SK-N-SH (cell line): ENCODE data around the gene TMEM212. TPM values are rescaled to one million over a fixed set of nuclear protein-coding genes. Genes with fewer than 3 reads are reported as not detected.

ENCODE experiments used
- CTCF ChIA-PET: fragments of 300-600, 350-600 bp; formaldehyde crosslinking; extraction: SDS; loops from one replicate; lab custom pipeline; 2021; lab: Yijun Ruan, JAX
- POLR2A ChIA-PET: fragments of 350-600 bp; sonication (Branson Sonifier 250); formaldehyde crosslinking; extraction: SDS; loops from one replicate; lab custom pipeline; 2020; ENCODE audit warnings: antibody characterized with exemption, inconsistent platforms; lab: Yijun Ruan, JAX
- DNase-seq: peaks from one replicate; pipeline ENCODE4 v3.0.0; 2012
- H2AFZ ChIP-seq: fragments of 200-600 bp; sonication (generic); 2 replicates; pipeline ENCODE4 v1.8.1; 2016; ENCODE audit warnings: antibody characterized with exemption, mild to moderate bottlenecking, low read depth
- H3F3A ChIP-seq: fragments of 200-600 bp; sonication (generic); replicated peaks from 2 replicates; pipeline ENCODE3; 2016; ENCODE audit warnings: antibody characterized with exemption, mild to moderate bottlenecking; ENCODE audit not compliant: insufficient read depth
- H3K27ac ChIP-seq, 2 experiments: fragments of 200-500 bp in 1 of 2; fragments of 200-600 bp in 1 of 2; sonication (Bioruptor generic) in 1 of 2; sonication (generic), shearing (Covaris generic) in 1 of 2; 2 replicates each; pipeline versions ENCODE4 v1.5.1 to v1.6.1; 2014 to 2016; ENCODE audit warnings: low read depth in 2 of 2, inconsistent platforms in 1 of 2, low read length in 1 of 2, mild to moderate bottlenecking in 1 of 2, mixed read lengths in 1 of 2
- H3K27me3 ChIP-seq: fragments of 200-600 bp; sonication (generic), shearing (Covaris generic); 2 replicates; pipeline ENCODE4 v1.6.1; 2016; ENCODE audit warnings: mixed run types; ENCODE audit not compliant: insufficient read depth
- H3K36me3 ChIP-seq, 2 experiments: fragments of 200-500 bp in 1 of 2; fragments of 200-600 bp in 1 of 2; sonication (Bioruptor generic) in 1 of 2; sonication (generic) in 1 of 2; replicated peaks in 1 of 2; 2 replicates each; pipeline versions ENCODE3 to v1.5.1; 2014 to 2016; ENCODE audit warnings: low read length in 1 of 2, mild to moderate bottlenecking in 1 of 2; ENCODE audit not compliant: insufficient read depth in 2 of 2, control insufficient read depth in 1 of 2
- H3K4me1 ChIP-seq, 2 experiments: fragments of 200-500 bp in 1 of 2; fragments of 200-600 bp in 1 of 2; sonication (Bioruptor generic) in 1 of 2; sonication (generic), shearing (Covaris generic) in 1 of 2; 2 replicates each; pipeline versions ENCODE4 v1.5.1 to v1.6.1; 2014 to 2016; ENCODE audit warnings: low read depth in 1 of 2, low read length in 1 of 2, mixed run types in 1 of 2; ENCODE audit not compliant: insufficient read depth in 2 of 2, control insufficient read depth in 1 of 2
- H3K4me2 ChIP-seq: fragments of 200-600 bp; sonication (generic), shearing (Covaris generic); 2 replicates; pipeline ENCODE4 v1.6.1; 2017; ENCODE audit warnings: mixed run types
- H3K4me3 ChIP-seq, 2 experiments: fragments of 200-500 bp in 1 of 2; fragments of 200-600 bp in 1 of 2; sonication (Bioruptor generic) in 1 of 2; sonication (generic), shearing (Covaris generic) in 1 of 2; 2 replicates each; pipeline versions ENCODE4 v1.5.1 to v1.8.1; 2014 to 2016; ENCODE audit warnings: low read depth in 2 of 2, inconsistent platforms in 1 of 2, low read length in 1 of 2, mild to moderate bottlenecking in 1 of 2, mixed read lengths in 1 of 2, moderate library complexity in 1 of 2
- H3K79me2 ChIP-seq: fragments of 200-600 bp; sonication (generic); 2 replicates; pipeline ENCODE4 v1.8.1; 2017; ENCODE audit warnings: mild to moderate bottlenecking; ENCODE audit not compliant: insufficient read depth
- H3K9ac ChIP-seq: fragments of 200-600 bp; sonication (generic); 2 replicates; pipeline ENCODE4 v1.6.1; 2017; ENCODE audit warnings: mixed run types
- H3K9me2 ChIP-seq: fragments of 200-600 bp; sonication (generic); 2 replicates; pipeline ENCODE4 v1.6.1; 2017; ENCODE audit warnings: mixed run types
- H3K9me3 ChIP-seq: fragments of 200-600 bp; sonication (generic); 2 replicates; pipeline ENCODE4 v1.6.1; 2017; ENCODE audit warnings: mixed run types, mild to moderate bottlenecking, moderate library complexity
- H4K20me1 ChIP-seq: fragments of 200-600 bp; sonication (generic); 2 replicates; pipeline ENCODE4 v1.6.1; 2017; ENCODE audit warnings: mild to moderate bottlenecking, mixed run types; ENCODE audit not compliant: insufficient read depth
- EP300 ChIP-seq, 2 experiments: IDR thresholded peaks; 2 replicates each; pipeline versions ENCODE4 v1.4.0 to v1.6.1; 2012; ENCODE audit warnings: borderline replicate concordance in 1 of 2, low read depth in 1 of 2, low read length in 1 of 2
- EZH2phosphoT487 ChIP-seq: fragments of 200-600 bp; sonication (generic); IDR thresholded peaks from 2 replicates; pipeline ENCODE4 v1.6.1; 2017; ENCODE audit warnings: low read depth, mixed run types, mild to moderate bottlenecking, antibody characterized with exemption, moderate library complexity, borderline replicate concordance
- FOSL2 ChIP-seq: IDR thresholded peaks from 2 replicates; pipeline ENCODE4 v1.4.0; 2012; ENCODE audit warnings: low read depth, mild to moderate bottlenecking, moderate library complexity, borderline replicate concordance
- FOXJ3 ChIP-seq: sonication (generic); formaldehyde crosslinking; IDR thresholded peaks from 2 replicates; pipeline ENCODE4 v1.5.1; 2020; ENCODE audit warnings: mild to moderate bottlenecking, missing genetic modification reagents
- JUND ChIP-seq: IDR thresholded peaks from 2 replicates; pipeline ENCODE4 v1.4.0; 2012
- PBX3 ChIP-seq: IDR thresholded peaks from 2 replicates; pipeline ENCODE4; 2012
- RAD21 ChIP-seq: IDR thresholded peaks from 2 replicates; pipeline ENCODE4 v1.6.1; 2012; ENCODE audit warnings: mild to moderate bottlenecking, low read length
- TAF1 ChIP-seq: IDR thresholded peaks from 2 replicates; pipeline ENCODE4 v1.6.1; 2012; ENCODE audit warnings: low read depth, mild to moderate bottlenecking, low read length, moderate library complexity, borderline replicate concordance
- TEAD4 ChIP-seq: IDR thresholded peaks from 2 replicates; pipeline ENCODE4 v1.4.0; 2012; ENCODE audit warnings: mild to moderate bottlenecking, borderline replicate concordance; ENCODE audit not compliant: insufficient read depth
- USF2 ChIP-seq: fragments of 150-350 bp; IDR thresholded peaks from 2 replicates; pipeline ENCODE4 v1.6.1; 2017; ENCODE audit warnings: antibody characterized with exemption, low read length, low read depth, borderline replicate concordance
- YY1 ChIP-seq: IDR thresholded peaks from 2 replicates; pipeline ENCODE4 v1.4.0; 2012; ENCODE audit warnings: low read depth, mild to moderate bottlenecking
- WGBS: methylation state at CpG from one replicate; pipeline ENCODE4 v1.1.6; 2017; ENCODE audit warnings: low lambda C conversion rate; 5-methylcytosine and 5-hydroxymethylcytosine counted together
- polyA plus RNA-seq, 3 experiments: library from polyadenylated mRNA; depleted of rRNA; stranded (reverse); fragments of >200 nt; gene quantifications; 2 replicates each; pipeline ENCODE4 v1.2.3, GENCODE V29; 2012
- TF ChIP-seq, protein P1 (sequence below): IDR thresholded peaks from 2 replicates; pipeline ENCODE4 v1.4.0; 2012; ENCODE audit warnings: low read depth, borderline replicate concordance
- TF ChIP-seq, protein P2 (sequence below): IDR thresholded peaks from 2 replicates; pipeline ENCODE4 v1.6.1; 2012; ENCODE audit warnings: mild to moderate bottlenecking, low read depth, low read length, moderate library complexity
- TF ChIP-seq, protein P3 (sequence below): fragments of 150-350 bp; IDR thresholded peaks from 2 replicates; pipeline ENCODE4 v1.6.1; 2016; ENCODE audit warnings: mild to moderate bottlenecking, low read depth, low read length

Gene TMEM212
- polyA plus RNA-seq, 1 of the 3 experiments (the other 2 are of a cell fraction), result not detected

DNA sequence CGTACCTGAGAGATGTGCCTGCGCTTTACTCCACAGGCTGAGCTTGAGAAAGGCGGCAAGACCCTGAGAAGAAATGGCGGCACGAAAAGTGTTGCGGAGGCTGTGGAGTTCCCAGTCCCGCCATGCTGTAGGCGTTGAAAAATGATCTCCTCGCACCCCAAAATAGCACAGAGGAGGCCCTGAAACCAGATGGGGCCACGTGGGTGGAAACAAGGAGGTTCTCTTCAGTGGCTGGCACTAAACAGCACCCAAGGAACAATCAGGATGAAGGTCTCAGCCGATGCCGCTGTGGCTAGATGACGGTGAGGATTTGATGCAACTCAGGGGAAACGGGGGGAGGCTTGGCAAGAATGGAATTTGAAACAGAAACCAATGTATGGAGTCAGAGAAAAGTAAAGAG is 57.3 kb downstream of the TMEM212 start:
- no peaks in the 10 kb centered on the region for H4K20me1 ChIP-seq
- no peaks in the 10 kb centered on the region for H3K9me2 ChIP-seq
- CTCF ChIA-PET, result no interaction called here
- 91% methylated on average over 14 of the region's 14 CpGs for whole genome bisulfite sequencing
- no peaks in the 10 kb centered on the region for H3K36me3 ChIP-seq
- no peak for TF ChIP-seq JUND
- TF ChIP-seq, protein P1, sequence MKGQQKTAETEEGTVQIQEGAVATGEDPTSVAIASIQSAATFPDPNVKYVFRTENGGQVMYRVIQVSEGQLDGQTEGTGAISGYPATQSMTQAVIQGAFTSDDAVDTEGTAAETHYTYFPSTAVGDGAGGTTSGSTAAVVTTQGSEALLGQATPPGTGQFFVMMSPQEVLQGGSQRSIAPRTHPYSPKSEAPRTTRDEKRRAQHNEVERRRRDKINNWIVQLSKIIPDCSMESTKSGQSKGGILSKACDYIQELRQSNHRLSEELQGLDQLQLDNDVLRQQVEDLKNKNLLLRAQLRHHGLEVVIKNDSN, result no peak
- TF ChIP-seq EZH2phosphoT487, result no peak
- TF ChIP-seq, protein P2, sequence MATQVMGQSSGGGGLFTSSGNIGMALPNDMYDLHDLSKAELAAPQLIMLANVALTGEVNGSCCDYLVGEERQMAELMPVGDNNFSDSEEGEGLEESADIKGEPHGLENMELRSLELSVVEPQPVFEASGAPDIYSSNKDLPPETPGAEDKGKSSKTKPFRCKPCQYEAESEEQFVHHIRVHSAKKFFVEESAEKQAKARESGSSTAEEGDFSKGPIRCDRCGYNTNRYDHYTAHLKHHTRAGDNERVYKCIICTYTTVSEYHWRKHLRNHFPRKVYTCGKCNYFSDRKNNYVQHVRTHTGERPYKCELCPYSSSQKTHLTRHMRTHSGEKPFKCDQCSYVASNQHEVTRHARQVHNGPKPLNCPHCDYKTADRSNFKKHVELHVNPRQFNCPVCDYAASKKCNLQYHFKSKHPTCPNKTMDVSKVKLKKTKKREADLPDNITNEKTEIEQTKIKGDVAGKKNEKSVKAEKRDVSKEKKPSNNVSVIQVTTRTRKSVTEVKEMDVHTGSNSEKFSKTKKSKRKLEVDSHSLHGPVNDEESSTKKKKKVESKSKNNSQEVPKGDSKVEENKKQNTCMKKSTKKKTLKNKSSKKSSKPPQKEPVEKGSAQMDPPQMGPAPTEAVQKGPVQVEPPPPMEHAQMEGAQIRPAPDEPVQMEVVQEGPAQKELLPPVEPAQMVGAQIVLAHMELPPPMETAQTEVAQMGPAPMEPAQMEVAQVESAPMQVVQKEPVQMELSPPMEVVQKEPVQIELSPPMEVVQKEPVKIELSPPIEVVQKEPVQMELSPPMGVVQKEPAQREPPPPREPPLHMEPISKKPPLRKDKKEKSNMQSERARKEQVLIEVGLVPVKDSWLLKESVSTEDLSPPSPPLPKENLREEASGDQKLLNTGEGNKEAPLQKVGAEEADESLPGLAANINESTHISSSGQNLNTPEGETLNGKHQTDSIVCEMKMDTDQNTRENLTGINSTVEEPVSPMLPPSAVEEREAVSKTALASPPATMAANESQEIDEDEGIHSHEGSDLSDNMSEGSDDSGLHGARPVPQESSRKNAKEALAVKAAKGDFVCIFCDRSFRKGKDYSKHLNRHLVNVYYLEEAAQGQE, result no peak
- no peak for TF ChIP-seq YY1
- TF ChIP-seq, protein P3, sequence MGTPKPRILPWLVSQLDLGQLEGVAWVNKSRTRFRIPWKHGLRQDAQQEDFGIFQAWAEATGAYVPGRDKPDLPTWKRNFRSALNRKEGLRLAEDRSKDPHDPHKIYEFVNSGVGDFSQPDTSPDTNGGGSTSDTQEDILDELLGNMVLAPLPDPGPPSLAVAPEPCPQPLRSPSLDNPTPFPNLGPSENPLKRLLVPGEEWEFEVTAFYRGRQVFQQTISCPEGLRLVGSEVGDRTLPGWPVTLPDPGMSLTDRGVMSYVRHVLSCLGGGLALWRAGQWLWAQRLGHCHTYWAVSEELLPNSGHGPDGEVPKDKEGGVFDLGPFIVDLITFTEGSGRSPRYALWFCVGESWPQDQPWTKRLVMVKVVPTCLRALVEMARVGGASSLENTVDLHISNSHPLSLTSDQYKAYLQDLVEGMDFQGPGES, result no peak
- no peak for TF ChIP-seq PBX3
- TF ChIP-seq TEAD4, result no peak
- TF ChIP-seq RAD21, result no peak
- no peak for TF ChIP-seq FOXJ3
- TF ChIP-seq FOSL2, result no peak
- TF ChIP-seq USF2, result no peak
- TF ChIP-seq TAF1, result no peak
- no peak for TF ChIP-seq EP300 (IDR thresholded peaks at IDR 0.05; ENCODE audit: borderline replicate concordance in 1 of 2, low read depth in 1 of 2, low read length in 1 of 2)
- no peaks in the 10 kb centered on the region for H3F3A ChIP-seq
- no peak overlapping the region for H3K4me2 ChIP-seq
- DNase-seq, result no peak
- no peaks in the 10 kb centered on the region for H3K27me3 ChIP-seq
- no peak overlapping the region for H3K9ac ChIP-seq
- H3K4me1 ChIP-seq, result no peaks in the 10 kb centered on the region; a peak in 1 of 4 replicates
- no peak overlapping the region for H3K27ac ChIP-seq
- POLR2A ChIA-PET, result no interaction called here
- no peak overlapping the region for H3K4me3 ChIP-seq
- no peaks in the 10 kb centered on the region for H3K9me3 ChIP-seq
- H3K79me2 ChIP-seq, result no peaks in the 10 kb centered on the region
- no peak overlapping the region for H2AFZ ChIP-seq
